ENCODE results near the gene CCR5.

Gene CCR5

GRCh38 chr3:46409739-46410489, 39.2 kb downstream of the CCR5 start:
- no peak for DNase-seq

GRCh38 chr3:46410669-46411068, 39.9 kb downstream of the CCR5 start:
- DNase-seq, result no peak

GRCh38 chr3:46411271-46411670, 40.5 kb downstream of the CCR5 start:
- no peak for DNase-seq

- DNase-seq, result no peak
These were observed 42.1 kb downstream of the CCR5 start for GRCh38 chr3:46412786-46413298.

- DNase-seq, result no peak
These were observed 43.2 kb downstream of the CCR5 start for GRCh38 chr3:46413951-46414350.

GRCh38 chr3:46414739-46415138, 44.0 kb downstream of the CCR5 start:
- DNase-seq, result no peak

- no peak for DNase-seq
These were observed 45.5 kb downstream of the CCR5 start for GRCh38 chr3:46416125-46416810.

- no peak for DNase-seq
These were observed 46.2 kb downstream of the CCR5 start for GRCh38 chr3:46416811-46417510.

GRCh38 chr3:46417841-46418611, 47.3 kb downstream of the CCR5 start:
- DNase-seq, result no peak

- DNase-seq, result no peak
These were observed 49.1 kb downstream of the CCR5 start for GRCh38 chr3:46419816-46420215.

- DNase-seq, result no peak
These were observed 50.2 kb downstream of the CCR5 start for GRCh38 chr3:46420931-46421330.

GRCh38 chr3:46422617-46423016, 51.9 kb downstream of the CCR5 start:
- no peak for DNase-seq

GRCh38 chr3:46423588-46423987, 52.8 kb downstream of the CCR5 start:
- no peak for DNase-seq

Measured in NK-92 treated with Interleukin-12 subunit alpha and Interleukin-12 subunit beta, amount 100 ng/mL, for 24 hours (cell line).